T-helper 17 cell (primary cell): ENCODE data around the gene TBC1D14. TPM values are rescaled to one million over a fixed set of nuclear protein-coding genes. Genes with fewer than 3 reads are reported as not detected.
A peak's percentile ranks its signal among the peaks of the same experiment; 100 is the strongest.

Experiments used
- ATAC-seq: fragments of 150-1000 bp; cut with Tn5 transposase; 2 replicates; pipeline ENCODE4 v1.10.0; 2021; ENCODE audit warnings: mild to moderate bottlenecking, moderate library complexity
- DNase-seq, 3 donors: peaks; one replicate each; pipeline versions ENCODE4 v3.0.0 to v3.0.0-alpha.2; 2020 to 2021
- H3K9me3 ChIP-seq: one replicate; pipeline ENCODE4 v1.7.0; 2013; ENCODE audit warnings: low read length, mild to moderate bottlenecking; ENCODE audit not compliant: control insufficient read depth, poor library complexity, severe bottlenecking
- H3K27ac Mint-ChIP-seq: one replicate; pipeline ENCODE4 v1.8.0; 2022; ENCODE audit warnings: mild to moderate bottlenecking, moderate library complexity, mixed read lengths
- H3K27me3 Mint-ChIP-seq: one replicate; pipeline ENCODE4 v1.8.0; 2022; ENCODE audit warnings: mixed read lengths
- H3K36me3 Mint-ChIP-seq: one replicate; pipeline ENCODE4 v1.8.0; 2022; ENCODE audit warnings: low read depth, mixed read lengths
- H3K4me1 Mint-ChIP-seq: one replicate; pipeline ENCODE4 v1.8.0; 2022; ENCODE audit warnings: mild to moderate bottlenecking, mixed read lengths
- H3K4me3 Mint-ChIP-seq: one replicate; pipeline ENCODE4 v1.8.0; 2022; ENCODE audit warnings: mild to moderate bottlenecking, moderate library complexity, mixed read lengths
- total RNA-seq, 4 donors: library from RNA in 2 of 4; stranded (reverse) in 2 of 4; gene quantifications; one replicate each; pipeline ENCODE4 v1.2.3 and lab custom pipeline; 2022 to 2026

The TBC1D14 gene
- total RNA-seq, 2 donors from 2014 or later: 49.1 to 55.2 TPM

GRCh38 chr4:7018281-7018680, 108.7 kb downstream of the TBC1D14 start:
- no peaks in the 10 kb centered on the region for H3K27me3 Mint-ChIP-seq
- H3K36me3 Mint-ChIP-seq: peaks cover 5% of the 10 kb centered on the region
- ATAC-seq: no peak
- peak overlapping the region; percentile 16 for H3K27ac Mint-ChIP-seq
- DNase-seq: no peak
- H3K4me3 Mint-ChIP-seq: no peak overlapping the region
- no peaks in the 10 kb centered on the region for H3K9me3 ChIP-seq
- H3K4me1 Mint-ChIP-seq: peaks cover 11% of the 10 kb centered on the region

- no peak for DNase-seq
- H3K9me3 ChIP-seq: no peaks in the 10 kb centered on the region
- peaks cover 11% of the 10 kb centered on the region for H3K4me1 Mint-ChIP-seq
- no peaks in the 10 kb centered on the region for H3K27me3 Mint-ChIP-seq
- no peak for ATAC-seq
- H3K36me3 Mint-ChIP-seq: peaks cover 5% of the 10 kb centered on the region
- H3K27ac Mint-ChIP-seq: no peak overlapping the region
- no peak overlapping the region for H3K4me3 Mint-ChIP-seq
Measured at GRCh38 chr4:7019367-7019766, 109.7 kb downstream of the TBC1D14 start.

- no peak for DNase-seq
- no peak for ATAC-seq
- H3K4me1 Mint-ChIP-seq: peaks cover 4% of the 10 kb centered on the region
- no peaks in the 10 kb centered on the region for H3K27me3 Mint-ChIP-seq
- no peak overlapping the region for H3K4me3 Mint-ChIP-seq
- H3K36me3 Mint-ChIP-seq: no peaks in the 10 kb centered on the region
- no peaks in the 10 kb centered on the region for H3K9me3 ChIP-seq
- no peak overlapping the region for H3K27ac Mint-ChIP-seq
Measured at GRCh38 chr4:7020290-7020689, 110.7 kb downstream of the TBC1D14 start.

- Mint-ChIP-seq H3K27ac (no peak overlapping the region), H3K27me3 (no peaks in the 10 kb centered on the region), H3K36me3 (no peaks in the 10 kb centered on the region), H3K4me3 (no peak overlapping the region), H3K4me1 (peaks cover 4% of the 10 kb centered on the region)
- DNase-seq (no peak), ATAC-seq (no peak)
- H3K9me3 ChIP-seq: no peaks in the 10 kb centered on the region
Measured at GRCh38 chr4:7020856-7021255, 111.2 kb downstream of the TBC1D14 start.

GRCh38 chr4:7021355-7021754, 111.7 kb downstream of the TBC1D14 start:
- Mint-ChIP-seq H3K4me1 (peaks cover 4% of the 10 kb centered on the region), H3K27me3 (no peaks in the 10 kb centered on the region), H3K36me3 (no peaks in the 10 kb centered on the region), H3K27ac (no peak overlapping the region), H3K4me3 (no peak overlapping the region)
- DNase-seq: no peak
- ATAC-seq: no peak
- H3K9me3 ChIP-seq: no peaks in the 10 kb centered on the region

- H3K4me1 Mint-ChIP-seq: peaks cover 4% of the 10 kb centered on the region
- H3K9me3 ChIP-seq: no peaks in the 10 kb centered on the region
- ATAC-seq: no peak
- H3K27me3 Mint-ChIP-seq: no peaks in the 10 kb centered on the region
- no peak overlapping the region for H3K4me3 Mint-ChIP-seq
- no peaks in the 10 kb centered on the region for H3K36me3 Mint-ChIP-seq
- H3K27ac Mint-ChIP-seq: peak overlapping the region; percentile 60
- DNase-seq: no peak
Measured at GRCh38 chr4:7021930-7022664, 112.5 kb downstream of the TBC1D14 start.

- no peak for ATAC-seq
- no peak for DNase-seq
- H3K27me3 Mint-ChIP-seq: no peaks in the 10 kb centered on the region
- no peak overlapping the region for H3K27ac Mint-ChIP-seq
- H3K4me1 Mint-ChIP-seq: peaks cover 12% of the 10 kb centered on the region
- H3K36me3 Mint-ChIP-seq: peaks cover 8% of the 10 kb centered on the region
- no peak overlapping the region for H3K4me3 Mint-ChIP-seq
- no peaks in the 10 kb centered on the region for H3K9me3 ChIP-seq
Measured at GRCh38 chr4:7023486-7023885, 113.9 kb downstream of the TBC1D14 start.

GRCh38 chr4:7023901-7024300, 114.3 kb downstream of the TBC1D14 start:
- no peak for ATAC-seq
- Mint-ChIP-seq H3K27ac (no peak overlapping the region), H3K27me3 (no peaks in the 10 kb centered on the region), H3K4me1 (peaks cover 12% of the 10 kb centered on the region), H3K4me3 (no peak overlapping the region), H3K36me3 (peaks cover 8% of the 10 kb centered on the region)
- DNase-seq: no peak
- no peaks in the 10 kb centered on the region for H3K9me3 ChIP-seq

GRCh38 chr4:7024336-7024890, 114.8 kb downstream of the TBC1D14 start:
- ATAC-seq: no peak
- Mint-ChIP-seq H3K27ac (no peak overlapping the region), H3K36me3 (peaks cover 8% of the 10 kb centered on the region), H3K4me3 (no peak overlapping the region), H3K27me3 (no peaks in the 10 kb centered on the region), H3K4me1 (peaks cover 12% of the 10 kb centered on the region)
- no peak for DNase-seq
- H3K9me3 ChIP-seq: no peaks in the 10 kb centered on the region

- H3K27ac Mint-ChIP-seq: no peak overlapping the region
- H3K4me1 Mint-ChIP-seq: peaks cover 12% of the 10 kb centered on the region
- no peaks in the 10 kb centered on the region for H3K27me3 Mint-ChIP-seq
- no peaks in the 10 kb centered on the region for H3K9me3 ChIP-seq
- H3K36me3 Mint-ChIP-seq: peaks cover 8% of the 10 kb centered on the region
- no peak overlapping the region for H3K4me3 Mint-ChIP-seq
- ATAC-seq (no peak), DNase-seq (no peak)
Measured at GRCh38 chr4:7025040-7025602, 115.5 kb downstream of the TBC1D14 start.

GRCh38 chr4:7026107-7026506, 116.5 kb downstream of the TBC1D14 start:
- ATAC-seq: no peak
- no peak overlapping the region for H3K4me3 Mint-ChIP-seq
- H3K27ac Mint-ChIP-seq: no peak overlapping the region
- H3K4me1 Mint-ChIP-seq: peaks cover 10% of the 10 kb centered on the region
- peaks cover 12% of the 10 kb centered on the region for H3K36me3 Mint-ChIP-seq
- no peaks in the 10 kb centered on the region for H3K27me3 Mint-ChIP-seq
- no peak for DNase-seq
- H3K9me3 ChIP-seq: no peaks in the 10 kb centered on the region

- no peak for DNase-seq
- H3K9me3 ChIP-seq: no peaks in the 10 kb centered on the region
- no peak overlapping the region for H3K27ac Mint-ChIP-seq
- peaks cover 12% of the 10 kb centered on the region for H3K36me3 Mint-ChIP-seq
- H3K27me3 Mint-ChIP-seq: no peaks in the 10 kb centered on the region
- H3K4me1 Mint-ChIP-seq: peaks cover 8% of the 10 kb centered on the region
- no peak overlapping the region for H3K4me3 Mint-ChIP-seq
- ATAC-seq: no peak
Measured at GRCh38 chr4:7027284-7027683, 117.7 kb downstream of the TBC1D14 start.

GRCh38 chr4:7027913-7028312, 118.3 kb downstream of the TBC1D14 start:
- DNase-seq: no peak
- no peak for ATAC-seq
- H3K36me3 Mint-ChIP-seq: peaks cover 12% of the 10 kb centered on the region
- H3K27me3 Mint-ChIP-seq: no peaks in the 10 kb centered on the region
- no peak overlapping the region for H3K27ac Mint-ChIP-seq
- peaks cover 8% of the 10 kb centered on the region for H3K4me1 Mint-ChIP-seq
- no peak overlapping the region for H3K4me3 Mint-ChIP-seq
- H3K9me3 ChIP-seq: no peaks in the 10 kb centered on the region

GRCh38 chr4:7029212-7029611, 119.6 kb downstream of the TBC1D14 start:
- no peak for DNase-seq
- H3K9me3 ChIP-seq: no peaks in the 10 kb centered on the region
- ATAC-seq: no peak
- Mint-ChIP-seq H3K27me3 (no peaks in the 10 kb centered on the region), H3K36me3 (peaks cover 12% of the 10 kb centered on the region), H3K27ac (peak overlapping the region; percentile 61), H3K4me1 (peaks cover 8% of the 10 kb centered on the region), H3K4me3 (no peak overlapping the region)
